HG03565 (cell line): ENCODE results near the gene MRPL4.

Experiments
- ATAC-seq: cut with Tn5 transposase; IDR thresholded peaks from one replicate; pipeline ENCODE4 v1.9.1; 2021; ENCODE audit warnings: mild to moderate bottlenecking, moderate library complexity; ENCODE audit not compliant: unreplicated experiment

MRPL4 gene

GRCh38 chr19:10288662-10289166 lies 36.7 kb downstream of the MRPL4 start:
- ATAC-seq, result no peak

GRCh38 chr19:10289167-10289835 lies 37.3 kb downstream of the MRPL4 start:
- ATAC-seq, result no peak

- no peak for ATAC-seq
Measured at GRCh38 chr19:10289836-10290356, 37.9 kb downstream of the MRPL4 start, which contains the start of gene ICAM5. Gene ICAM5, plus strand, starts transcription at chr19:10289952. Its CDS starts 92 bp downstream, at chr19:10290044.

- no peak for ATAC-seq
Measured at GRCh38 chr19:10290357-10290875, 38.4 kb downstream of the MRPL4 start.

GRCh38 chr19:10290876-10291553 lies 39.0 kb downstream of the MRPL4 start:
- no peak for ATAC-seq

- no peak for ATAC-seq
Measured at GRCh38 chr19:10291554-10292205, 39.7 kb downstream of the MRPL4 start.

GRCh38 chr19:10292206-10292788 lies 40.3 kb downstream of the MRPL4 start:
- peak; percentile 31 for ATAC-seq

- ATAC-seq, result no peak
Measured at GRCh38 chr19:10292789-10293636, 41.0 kb downstream of the MRPL4 start.

- no peak for ATAC-seq
Measured at GRCh38 chr19:10293637-10294367, 41.8 kb downstream of the MRPL4 start.

GRCh38 chr19:10294368-10294697 lies 42.3 kb downstream of the MRPL4 start:
- ATAC-seq, result no peak

GRCh38 chr19:10295305-10295846 lies 43.4 kb downstream of the MRPL4 start:
- no peak for ATAC-seq

GRCh38 chr19:10295847-10296591 lies 44.0 kb downstream of the MRPL4 start:
- ATAC-seq, result no peak

GRCh38 chr19:10299545-10300458 lies 47.8 kb downstream of the MRPL4 start:
- ATAC-seq, result no peak

GRCh38 chr19:10305139-10305806 lies 53.3 kb downstream of the MRPL4 start:
- ATAC-seq, result no peak

GRCh38 chr19:10306327-10306726 lies 54.3 kb downstream of the MRPL4 start:
- no peak for ATAC-seq

GRCh38 chr19:10309423-10309822 lies 57.4 kb downstream of the MRPL4 start, which contains the start of gene ZGLP1:
Gene ZGLP1, minus strand, starts transcription at chr19:10309815.
- no peak for ATAC-seq
